ENCODE data around the gene TRPM2.
"Not testable (repeated sequence)": the region's sequence is repeated elsewhere in the genome, so short reads cannot be mapped to it uniquely, and the experiment has no call there.

TRPM2 gene

GRCh38 chr21:44354775-44355771 is 1.7 kb downstream of the TRPM2 start:
- no peak for DNase-seq (ENCODE audit: low read depth)

- no peak for DNase-seq (ENCODE audit: low read depth)
Observed at GRCh38 chr21:44356160-44356559, 2.7 kb downstream of the TRPM2 start.

GRCh38 chr21:44356636-44357035 is 3.2 kb downstream of the TRPM2 start:
- no peak for DNase-seq (ENCODE audit: low read depth)

- no peak for DNase-seq (ENCODE audit: low read depth)
Observed at GRCh38 chr21:44357064-44357837, 3.8 kb downstream of the TRPM2 start.

GRCh38 chr21:44359396-44359795 is 6.0 kb downstream of the TRPM2 start:
- DNase-seq (ENCODE audit: low read depth), result no peak

GRCh38 chr21:44360159-44360558 is 6.7 kb downstream of the TRPM2 start:
- no peak for DNase-seq (ENCODE audit: low read depth)

GRCh38 chr21:44361903-44362302 is 8.5 kb downstream of the TRPM2 start:
- not testable (repeated sequence) for DNase-seq (ENCODE audit: low read depth)

GRCh38 chr21:44363278-44363677 is 9.9 kb downstream of the TRPM2 start:
- no peak for DNase-seq (ENCODE audit: low read depth)

GRCh38 chr21:44364151-44365053 is 11.0 kb downstream of the TRPM2 start:
- no peak for DNase-seq (ENCODE audit: low read depth)

- no peak for DNase-seq (ENCODE audit: low read depth)
Observed at GRCh38 chr21:44365251-44365966, 12.0 kb downstream of the TRPM2 start.

GRCh38 chr21:44365967-44366585 is 12.7 kb downstream of the TRPM2 start:
- no peak for DNase-seq (ENCODE audit: low read depth)

- no peak for DNase-seq (ENCODE audit: low read depth)
Observed at GRCh38 chr21:44366586-44367211, 13.3 kb downstream of the TRPM2 start.

GRCh38 chr21:44368711-44369446 is 15.5 kb downstream of the TRPM2 start:
- no peak for DNase-seq (ENCODE audit: low read depth)

- DNase-seq (ENCODE audit: low read depth), result no peak
Observed at GRCh38 chr21:44370027-44370735, 16.8 kb downstream of the TRPM2 start.

- no peak for DNase-seq (ENCODE audit: low read depth)
Observed at GRCh38 chr21:44370786-44371410, 17.5 kb downstream of the TRPM2 start.

GRCh38 chr21:44371596-44371995 is 18.2 kb downstream of the TRPM2 start:
- no peak for DNase-seq (ENCODE audit: low read depth)

- DNase-seq (ENCODE audit: low read depth), result no peak
Observed at GRCh38 chr21:44372616-44373015, 19.2 kb downstream of the TRPM2 start.

GRCh38 chr21:44374601-44375280 is 21.3 kb downstream of the TRPM2 start:
- DNase-seq (ENCODE audit: low read depth), result no peak

Measured in activated T-cell treated with anti-CD3 and anti-CD28 coated beads for 48 hours (primary cell).